Prostate gland (tissue), 2 donors: Measurements from ENCODE around the gene DEF6.

ENCODE experiments used
- CTCF ChIP-seq, 4 experiments: fragments of 200-600 bp in 2 of 4; fragments of 450-650 bp in 2 of 4; sonication (generic) in 2 of 4; IDR thresholded peaks; 1 replicate in 3 of 4; 2 replicates in 1 of 4; pipeline ENCODE4 v1.5.1; 2016 to 2019; ENCODE audit warnings: antibody characterized with exemption in 4 of 4, mild to moderate bottlenecking in 2 of 4, moderate library complexity in 2 of 4
- POLR2A ChIP-seq: fragments of 450-650 bp; IDR thresholded peaks from one replicate; pipeline ENCODE4 v1.6.1; 2016; ENCODE audit warnings: antibody characterized with exemption, mild to moderate bottlenecking

- TF ChIP-seq CTCF (IDR thresholded peaks at IDR 0.05) (no peak), POLR2A (no peak)
These were observed 62.9 kb downstream of the DEF6 start for GRCh38 chr6:35360349-35361138.
